Occipital lobe (tissue), 2 donors: ENCODE data around the gene TBX5. TPM values are rescaled to one million over a fixed set of nuclear protein-coding genes. Genes with fewer than 3 reads are reported as not detected.

Source experiments
- DNase-seq: peaks from one replicate; lab custom pipeline; 2025; lab: John Stamatoyannopoulos, UW
- total RNA-seq: library from RNA; depleted of rRNA; stranded (reverse); fragments of >200 nt; gene quantifications from one replicate; pipeline ENCODE4 v1.2.3, GENCODE V29; 2014

Gene TBX5
- total RNA-seq, 1 donor from 2014 or later = not detected

GRCh38 chr12:114320968-114321367, 85.0 kb downstream of the TBX5 start:
- DNase-seq = no peak

- no peak for DNase-seq
Measured at GRCh38 chr12:114320101-114320500, 85.8 kb downstream of the TBX5 start.

- DNase-seq = no peak
Measured at GRCh38 chr12:114319422-114319821, 86.5 kb downstream of the TBX5 start.

- DNase-seq = no peak
Measured at GRCh38 chr12:114318984-114319383, 87.0 kb downstream of the TBX5 start.

GRCh38 chr12:114316076-114316475, 89.9 kb downstream of the TBX5 start:
- no peak for DNase-seq

GRCh38 chr12:114314974-114315720, 90.8 kb downstream of the TBX5 start:
- no peak for DNase-seq

- no peak for DNase-seq
Measured at GRCh38 chr12:114314403-114314802, 91.5 kb downstream of the TBX5 start.

- no peak for DNase-seq
Measured at GRCh38 chr12:114313910-114314309, 92.0 kb downstream of the TBX5 start.

GRCh38 chr12:114311974-114312373, 94.0 kb downstream of the TBX5 start:
- no peak for DNase-seq

GRCh38 chr12:114306646-114307045, 99.3 kb downstream of the TBX5 start:
- no peak for DNase-seq

- DNase-seq = no peak
Measured at GRCh38 chr12:114305446-114305845, 100.5 kb downstream of the TBX5 start.
